Islet precursor cell (in vitro differentiated cells): Measurements from ENCODE around the gene ARHGEF17.
"Not testable (repeated sequence)": the region's sequence is repeated elsewhere in the genome, so short reads cannot be mapped to it uniquely, and the experiment has no call there.

Experiments used
- DNase-seq: peaks from one replicate; pipeline ENCODE4 v3.0.0-alpha.2; 2018

The ARHGEF17 gene

DNA sequence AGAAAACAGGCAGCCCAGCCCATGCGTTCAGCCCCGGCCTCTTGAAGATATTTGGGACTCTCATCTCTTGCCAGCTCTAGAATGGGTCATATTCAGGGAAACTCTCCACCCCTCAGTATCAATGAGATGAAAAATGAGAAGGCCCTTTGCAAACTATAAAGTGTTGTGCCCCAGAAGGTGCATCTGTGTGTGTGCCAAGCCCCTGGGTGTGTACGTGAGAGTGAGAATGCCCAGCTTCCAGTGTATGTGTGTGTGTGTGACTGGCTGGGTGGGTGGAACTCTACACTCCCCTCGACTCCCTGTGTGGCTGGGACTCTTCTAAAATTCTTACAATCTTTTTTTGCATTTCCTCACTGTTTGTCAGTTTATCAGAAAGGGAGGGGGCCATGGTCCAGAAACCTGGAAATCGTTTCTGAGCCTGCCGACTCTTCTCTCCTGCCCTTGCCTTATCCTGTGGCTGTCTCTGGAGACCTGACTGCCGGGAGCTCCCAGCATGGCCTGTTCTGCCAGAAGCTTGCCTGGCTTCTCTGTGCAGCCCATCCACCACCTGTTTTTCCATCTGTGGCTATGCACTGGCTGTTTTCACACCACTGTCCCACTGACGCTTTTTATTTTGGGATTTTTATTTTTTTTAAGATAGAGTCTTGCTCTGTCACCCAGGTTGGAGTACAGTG, 34.7 kb upstream of the ARHGEF17 start:
- DNase-seq, result peak; percentile 57

DNA sequence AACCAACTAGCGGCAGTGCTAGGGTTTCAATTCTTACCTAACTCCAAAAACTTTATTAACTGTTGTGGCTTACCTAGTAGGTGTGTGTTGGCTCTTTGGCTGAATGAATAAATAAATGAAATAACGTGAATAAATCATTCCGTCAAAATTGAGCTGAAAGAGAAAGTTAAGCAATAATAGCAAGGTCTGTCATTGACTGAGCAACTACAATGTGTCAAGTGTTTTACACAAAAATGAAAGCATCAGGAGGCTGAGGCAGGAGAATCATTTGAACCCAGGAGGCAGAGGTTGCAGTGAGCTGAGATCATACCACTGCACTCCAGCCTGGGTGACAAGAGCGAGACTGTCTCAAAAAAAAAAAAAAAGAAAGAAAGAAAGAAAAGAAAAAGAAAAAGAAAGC, 33.9 kb upstream of the ARHGEF17 start:
- DNase-seq, result not testable (repeated sequence)

DNA sequence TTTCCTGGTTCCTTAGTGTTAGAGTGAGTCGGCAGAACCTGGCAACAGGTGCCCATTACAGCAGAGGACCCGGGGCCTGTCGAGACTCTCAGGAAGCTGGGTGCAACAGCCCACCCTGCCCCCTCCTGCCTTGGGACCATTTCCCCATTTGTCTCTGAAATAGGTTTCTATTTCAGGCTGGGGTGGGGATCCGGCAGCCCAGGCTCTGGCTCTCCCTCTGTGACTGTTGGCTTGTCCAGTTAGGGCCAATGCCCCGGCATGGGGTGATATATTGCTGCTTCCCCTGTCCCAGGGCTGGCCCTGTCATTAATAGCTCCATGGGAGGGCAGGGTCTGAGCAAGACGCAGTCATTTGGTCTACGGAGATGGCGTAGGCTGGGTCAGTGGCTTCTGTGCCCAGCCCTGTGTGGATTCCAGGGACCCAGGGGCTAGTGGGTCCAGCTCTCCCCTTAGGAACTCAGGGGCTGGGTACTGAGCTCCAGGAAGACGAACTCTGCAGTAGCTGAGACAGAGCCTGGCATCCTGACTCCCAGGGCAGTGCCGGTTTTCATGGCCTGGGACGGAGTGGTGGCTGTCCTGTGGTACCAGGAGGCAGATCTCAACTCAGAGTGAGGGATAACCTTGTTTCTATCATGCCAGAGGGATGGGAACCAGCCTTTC, 33.2 kb upstream of the ARHGEF17 start:
- peak; percentile 58 for DNase-seq

DNA sequence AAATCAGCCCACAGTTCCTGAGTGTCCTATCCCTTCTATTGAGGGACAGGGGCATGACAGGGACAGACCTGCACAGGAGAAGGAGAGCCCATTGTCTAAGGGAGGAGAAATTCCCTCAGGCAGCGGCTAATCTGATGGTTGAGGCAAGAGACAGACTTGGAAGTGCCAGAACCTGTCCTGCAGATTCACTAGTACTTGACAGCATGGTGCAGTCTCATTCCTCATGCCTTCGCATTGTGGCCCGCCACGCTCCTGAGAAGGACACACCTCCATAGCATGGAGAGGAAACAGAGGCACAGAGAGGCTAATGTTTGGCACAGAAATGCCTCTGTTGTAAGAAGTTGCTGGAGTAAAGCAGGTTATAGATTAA, 32.7 kb upstream of the ARHGEF17 start:
- DNase-seq, result peak; percentile 92

DNA sequence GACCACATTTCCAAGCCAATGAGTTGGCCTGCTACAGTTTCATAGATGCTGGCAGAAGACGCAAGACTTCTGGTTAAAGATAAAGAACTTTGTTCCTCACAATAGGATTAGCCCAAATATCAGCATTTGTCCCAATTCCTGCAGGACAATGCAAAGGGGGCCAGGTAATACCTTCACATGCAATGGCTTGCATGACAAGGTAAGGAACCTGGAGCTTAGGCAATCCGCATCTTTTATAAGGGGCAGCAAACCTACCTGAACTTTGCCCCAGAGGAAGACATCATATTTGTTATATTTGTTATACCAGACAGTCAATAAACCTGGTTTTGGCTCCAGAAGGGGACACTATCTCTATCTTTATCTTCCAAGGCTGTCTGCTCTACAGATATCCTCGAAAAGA, 30.6 kb upstream of the ARHGEF17 start:
- DNase-seq, result peak; percentile 42

DNA sequence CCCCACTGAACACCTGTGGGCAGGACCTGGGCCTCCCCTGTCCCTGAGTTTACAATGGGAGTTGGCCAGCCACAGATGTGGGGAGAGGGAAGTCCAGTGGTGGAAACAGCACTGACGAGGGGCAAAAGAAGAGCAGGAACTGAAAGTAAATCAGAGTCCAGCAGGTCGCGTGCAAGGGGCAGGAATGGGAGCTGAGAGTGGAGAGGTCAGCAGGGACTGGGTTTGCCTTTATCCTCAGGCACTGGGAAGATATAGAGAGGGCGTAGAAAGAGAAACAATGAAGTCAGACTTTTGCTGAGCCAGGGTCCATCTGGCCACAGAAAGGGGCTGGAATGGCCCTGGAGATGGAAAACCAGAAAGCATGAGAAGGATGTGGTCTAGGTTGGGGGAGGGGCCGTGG, 27.4 kb upstream of the ARHGEF17 start:
- DNase-seq, result no peak

DNA sequence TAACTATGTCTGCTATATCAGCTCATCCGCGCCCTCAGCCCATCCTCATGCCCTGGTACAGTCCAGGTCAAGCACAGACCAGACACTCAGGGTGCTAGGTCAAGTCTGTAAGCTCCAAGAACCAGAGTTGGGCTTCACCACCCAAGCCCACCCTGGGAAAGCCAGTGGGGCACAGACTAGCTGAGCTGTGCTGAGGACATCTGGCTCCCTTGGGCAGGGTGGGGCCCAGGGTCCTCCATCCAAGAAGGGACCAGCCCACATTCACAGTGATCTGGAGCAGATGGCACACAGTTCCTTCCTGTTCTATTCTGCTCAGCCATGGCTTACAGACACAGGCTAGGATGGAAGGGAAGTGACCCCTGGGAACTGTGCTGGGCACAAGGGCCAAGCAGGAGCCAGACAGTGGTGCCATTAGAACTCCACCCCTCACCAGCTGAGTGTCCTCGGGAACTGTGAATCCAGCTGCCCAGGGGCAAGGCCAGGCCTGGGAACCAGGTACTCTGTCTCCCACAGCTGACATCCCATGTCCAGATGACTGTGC, 26.8 kb upstream of the ARHGEF17 start:
- no peak for DNase-seq

DNA sequence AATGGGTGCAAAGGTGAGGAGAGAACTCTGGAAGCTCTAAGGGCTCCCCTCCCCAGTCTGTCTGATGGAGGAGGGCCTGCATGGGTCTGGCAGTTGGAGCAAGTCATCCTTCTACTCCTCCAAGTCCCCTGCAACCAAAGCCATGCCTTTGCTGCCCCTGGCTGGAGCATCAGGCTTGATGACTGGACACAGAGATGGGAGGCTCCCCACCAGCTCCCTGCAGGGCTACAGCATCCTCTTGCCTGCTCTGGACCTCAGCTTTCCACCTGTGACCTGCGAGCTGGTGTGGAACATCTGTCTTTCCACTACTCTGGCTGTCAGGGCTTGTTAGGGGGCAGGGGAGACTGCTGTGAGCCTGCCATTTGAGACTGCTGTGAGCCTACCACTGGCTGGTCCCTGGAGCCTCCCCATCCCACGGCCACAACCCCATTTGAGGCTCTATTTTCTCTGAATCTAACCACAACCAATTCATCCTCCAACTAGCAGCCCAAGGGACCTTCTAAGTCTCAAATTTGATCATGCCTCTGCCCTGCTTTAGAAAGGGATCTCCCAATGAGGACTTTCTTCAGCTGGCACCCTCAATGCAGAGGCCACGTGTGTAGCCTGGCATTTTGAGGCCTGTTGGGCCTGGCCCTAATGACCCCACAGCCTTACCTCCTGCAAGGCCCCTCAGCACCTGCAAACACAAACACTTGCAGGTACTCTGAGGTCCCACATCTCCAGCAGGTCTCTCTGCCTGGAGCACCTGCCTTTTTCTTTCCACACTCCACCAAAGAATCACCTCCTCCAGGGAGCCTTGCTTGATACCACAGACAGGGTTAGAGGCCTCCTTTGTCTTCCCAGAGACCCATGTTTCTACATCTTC, 26.0 kb upstream of the ARHGEF17 start:
- DNase-seq, result no peak

DNA sequence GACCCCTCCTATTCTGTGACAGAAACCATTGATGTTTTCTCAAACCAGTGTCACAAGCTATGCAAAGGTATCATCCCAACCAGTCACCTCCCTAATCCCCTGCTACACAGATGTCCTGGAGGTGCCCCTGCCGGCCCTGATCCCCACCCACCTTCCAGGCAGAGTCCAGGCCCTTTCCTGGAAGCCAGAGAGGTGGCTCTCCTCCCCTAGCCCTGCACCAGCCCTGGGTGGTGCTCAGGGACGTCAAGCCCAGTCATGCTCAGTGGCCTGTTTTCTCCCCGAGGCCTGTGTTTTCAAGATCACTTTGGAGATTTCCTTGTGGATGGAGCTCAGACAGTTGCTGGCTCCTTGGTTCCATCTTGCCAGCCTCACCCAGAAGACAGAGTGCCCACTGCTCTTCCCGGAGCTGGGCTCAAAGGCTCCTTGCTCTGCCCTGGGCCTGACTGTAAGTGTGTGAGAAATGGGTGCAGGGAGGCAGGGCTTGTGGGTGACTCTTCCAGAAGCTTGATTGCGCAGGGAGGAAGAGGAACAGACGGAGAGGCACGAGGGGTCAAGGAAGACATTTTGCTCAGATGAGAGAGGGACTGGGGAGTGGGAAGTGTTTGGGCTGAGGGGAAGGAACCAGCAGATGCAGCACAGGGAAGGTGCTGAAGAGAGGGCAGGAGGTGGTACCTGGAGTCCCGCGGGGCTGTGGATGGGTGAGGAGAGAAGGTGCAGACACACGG, 24.6 kb upstream of the ARHGEF17 start:
- no peak for DNase-seq

DNA sequence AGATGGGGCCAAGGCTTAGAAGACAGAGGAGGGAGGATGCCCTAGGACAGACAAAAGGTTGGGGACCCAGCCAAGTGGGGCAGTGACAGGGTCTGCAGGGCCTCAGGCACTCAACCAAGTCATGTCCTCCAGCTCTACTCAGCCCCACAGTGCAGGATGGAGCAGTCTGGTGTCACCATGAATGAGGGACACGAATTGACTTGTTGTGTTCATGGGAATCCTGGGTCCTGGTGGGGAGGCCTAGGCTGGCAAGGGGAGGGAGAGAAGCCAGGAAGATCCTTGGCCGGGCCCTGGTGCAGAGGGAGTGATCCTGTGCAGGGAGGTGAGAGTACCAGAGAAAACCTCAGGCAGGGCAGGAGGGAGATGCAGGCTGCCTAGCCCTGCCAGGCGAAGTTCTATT, 24.0 kb upstream of the ARHGEF17 start:
- no peak for DNase-seq

DNA sequence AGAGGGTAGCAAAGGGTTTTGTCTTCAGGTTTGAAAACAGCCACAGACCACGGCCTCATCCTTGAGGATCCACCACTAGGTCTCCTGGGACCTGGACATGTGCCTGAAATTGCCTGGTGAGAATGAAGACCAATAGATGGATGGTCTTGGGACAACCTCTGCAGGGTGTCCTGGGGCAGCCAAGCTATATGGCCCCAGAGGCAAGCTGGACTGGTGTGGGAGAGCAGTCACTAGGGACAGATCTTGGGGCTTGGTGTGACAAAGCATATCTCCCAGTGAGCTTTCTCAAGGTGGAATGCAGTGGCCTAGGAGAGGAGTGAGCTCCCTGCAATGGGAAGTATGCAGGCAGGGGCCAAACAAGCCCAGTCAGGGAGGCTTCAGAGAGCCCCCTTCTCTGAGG, 22.4 kb upstream of the ARHGEF17 start:
- DNase-seq, result no peak

DNA sequence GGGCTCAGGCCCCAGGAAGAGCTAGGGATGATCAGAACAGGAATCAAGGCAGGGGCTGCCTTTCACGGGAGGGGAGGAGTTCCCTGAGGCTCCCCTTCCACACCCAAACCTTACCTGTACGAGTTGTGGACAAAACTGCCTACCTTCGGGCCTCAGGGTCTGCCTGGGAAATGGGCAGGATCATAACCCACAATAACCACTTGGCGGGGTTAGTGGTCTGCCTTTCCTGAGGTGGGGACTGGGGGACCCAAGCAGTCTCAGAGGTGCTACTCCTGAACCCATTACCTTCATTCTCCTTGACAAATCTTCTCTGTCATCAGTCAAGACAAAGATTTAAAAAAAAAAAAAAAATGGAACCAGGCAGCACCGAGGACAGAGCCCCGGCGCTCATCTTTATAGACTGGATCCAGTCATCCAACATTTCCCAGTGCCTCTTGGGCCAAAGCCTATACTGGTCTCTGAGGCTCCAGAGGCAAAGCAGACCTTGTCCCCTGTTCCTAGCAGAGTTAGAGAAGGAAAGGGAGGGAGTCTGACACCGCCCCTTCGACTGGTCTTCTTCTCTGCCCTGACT, 21.8 kb upstream of the ARHGEF17 start:
- DNase-seq, result no peak

DNA sequence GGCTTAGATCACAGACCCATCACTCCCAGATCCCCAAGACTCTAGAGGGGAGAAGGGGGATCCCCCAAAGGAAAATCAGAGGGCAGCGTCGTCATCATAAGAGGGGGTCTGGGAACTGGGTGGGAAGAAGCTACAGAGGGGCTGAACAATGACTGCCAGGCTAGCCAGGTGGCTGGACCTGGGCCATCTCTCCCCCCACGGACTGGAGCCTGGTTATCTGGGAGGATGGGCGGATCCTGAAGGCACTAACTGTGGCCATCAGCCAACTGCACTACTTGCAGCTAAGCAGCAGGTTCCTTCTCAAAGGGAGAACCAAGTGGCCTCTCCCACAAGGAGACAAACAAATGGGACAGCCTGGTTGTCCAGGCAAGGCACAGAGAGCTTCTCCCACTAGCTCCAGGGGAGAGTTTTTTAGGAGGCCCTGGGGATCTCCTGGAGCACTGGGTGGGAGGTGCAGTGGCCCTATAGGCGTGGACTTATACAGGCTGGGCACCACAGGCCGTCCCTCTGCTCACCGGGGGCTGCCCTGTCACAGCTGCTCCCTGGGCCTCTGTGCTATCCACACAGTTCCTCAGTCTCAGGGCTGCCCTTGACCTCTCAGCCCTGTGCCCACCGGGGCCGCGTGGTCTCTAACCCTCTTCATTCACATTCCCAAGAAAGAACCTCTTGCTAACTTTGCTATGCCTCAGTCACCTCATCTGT, 20.5 kb upstream of the ARHGEF17 start:
- no peak for DNase-seq

DNA sequence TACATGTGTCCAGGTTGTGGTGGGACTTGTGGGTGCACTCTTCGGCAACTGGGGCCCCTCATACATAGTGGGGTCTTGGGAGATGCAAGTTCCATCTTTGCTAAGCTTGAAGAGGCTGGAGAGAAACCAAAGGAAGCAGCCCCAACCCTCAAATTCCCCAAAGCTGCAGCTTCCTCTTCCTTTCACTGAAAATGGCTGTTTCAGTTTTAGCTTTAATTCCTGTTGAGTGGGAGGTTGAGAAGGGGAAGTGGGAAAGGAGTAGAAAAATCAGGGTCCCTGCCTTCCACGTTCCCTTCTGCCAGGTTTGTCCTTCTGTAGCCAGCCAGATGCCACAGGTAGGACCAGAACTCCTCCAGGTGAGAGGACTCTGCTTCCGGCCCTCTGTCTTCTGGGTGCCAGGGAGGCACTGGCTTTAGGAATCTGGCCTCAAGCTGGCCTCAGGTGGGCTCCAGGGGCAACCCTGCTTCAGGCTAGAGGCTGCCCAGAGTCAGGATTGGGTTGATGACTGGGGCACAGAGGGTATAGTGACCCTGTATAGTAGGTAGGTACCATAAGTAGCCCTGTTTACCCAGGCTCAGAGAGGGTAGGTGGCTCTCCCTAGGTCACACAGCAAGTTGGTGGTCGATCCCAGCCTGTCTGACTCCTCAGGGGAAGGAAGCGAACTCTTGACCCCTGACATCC, 19.7 kb upstream of the ARHGEF17 start:
- no peak for DNase-seq

DNA sequence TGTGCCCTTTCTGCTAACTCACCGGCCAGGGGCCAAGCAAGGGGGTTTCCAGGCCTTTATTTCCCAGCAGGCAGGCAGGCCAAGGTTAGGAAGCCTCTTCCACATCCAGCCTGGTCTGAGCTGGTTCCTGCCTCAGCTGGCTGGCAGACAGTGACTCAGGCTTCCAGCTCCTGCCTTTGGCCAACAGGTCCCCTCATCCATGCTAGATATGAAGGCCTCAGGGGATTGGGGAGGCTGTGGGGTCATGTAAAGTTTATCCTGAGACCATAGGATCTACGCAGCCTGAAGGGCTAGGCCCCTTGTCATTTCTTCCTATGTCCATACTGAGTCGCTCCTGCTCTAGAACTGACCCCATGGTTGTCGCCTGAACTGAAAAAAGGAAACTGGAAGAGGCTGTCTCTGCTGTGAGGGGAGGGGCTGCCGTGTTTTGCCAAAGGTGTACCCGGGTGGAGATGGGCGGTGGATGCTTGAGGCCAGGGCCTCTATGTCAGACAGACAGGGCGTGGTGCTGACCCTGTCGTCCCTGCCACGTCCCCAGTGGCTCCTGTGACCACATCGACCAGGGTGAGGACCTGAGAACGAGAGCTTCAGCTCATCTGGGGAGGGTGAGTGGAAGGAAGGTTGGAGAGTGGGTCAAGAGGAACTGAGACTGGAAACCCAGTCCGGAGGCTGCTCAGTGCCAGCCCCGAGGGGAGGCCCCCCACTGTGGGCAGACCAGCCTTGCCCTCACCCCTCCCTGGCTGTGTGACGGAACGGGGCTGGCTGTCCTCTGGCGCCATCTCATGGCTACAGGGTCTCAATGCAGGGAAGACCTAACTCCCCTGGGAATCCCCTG, 19.0 kb upstream of the ARHGEF17 start:
- peak; percentile 98 for DNase-seq

DNA sequence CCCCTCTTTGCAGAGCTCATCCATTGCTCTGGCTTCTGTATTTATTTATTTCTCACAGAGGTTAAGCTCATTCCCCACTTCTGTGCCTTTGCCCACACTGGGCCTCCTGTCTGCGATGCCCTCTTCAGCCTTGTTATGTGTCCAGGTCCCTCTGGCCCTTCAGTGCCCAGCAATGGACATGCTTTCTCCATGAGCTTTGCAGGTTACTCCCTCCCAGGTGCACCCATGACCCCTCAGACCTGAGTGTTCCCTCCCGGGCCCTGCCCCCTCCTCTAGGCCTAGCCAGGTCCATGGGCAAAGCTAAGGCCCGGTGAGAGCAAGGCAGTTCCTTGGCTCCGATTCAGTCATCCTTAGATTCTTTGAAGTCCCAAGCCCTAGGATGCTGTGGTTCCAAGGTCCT, 17.5 kb upstream of the ARHGEF17 start:
- no peak for DNase-seq

DNA sequence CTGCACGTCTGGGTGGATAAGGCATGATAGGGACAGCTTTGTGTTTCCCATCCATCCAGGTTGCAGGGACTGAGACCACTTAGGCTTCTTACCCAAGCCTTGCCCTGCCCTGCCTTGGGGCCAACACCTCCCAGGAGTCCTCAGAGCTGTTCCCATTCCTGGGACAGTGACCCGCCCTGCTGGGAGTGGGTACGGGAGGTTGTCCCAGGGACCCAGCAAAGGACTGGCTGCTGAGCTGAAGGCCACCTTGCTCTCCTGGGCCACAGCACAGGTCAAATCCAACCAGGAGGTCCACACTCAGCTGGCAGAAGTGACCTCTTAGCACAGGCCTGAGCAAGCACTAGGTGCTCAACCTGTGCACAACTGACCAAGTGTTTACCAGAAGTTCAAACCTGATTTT, 16.9 kb upstream of the ARHGEF17 start:
- DNase-seq, result no peak

DNA sequence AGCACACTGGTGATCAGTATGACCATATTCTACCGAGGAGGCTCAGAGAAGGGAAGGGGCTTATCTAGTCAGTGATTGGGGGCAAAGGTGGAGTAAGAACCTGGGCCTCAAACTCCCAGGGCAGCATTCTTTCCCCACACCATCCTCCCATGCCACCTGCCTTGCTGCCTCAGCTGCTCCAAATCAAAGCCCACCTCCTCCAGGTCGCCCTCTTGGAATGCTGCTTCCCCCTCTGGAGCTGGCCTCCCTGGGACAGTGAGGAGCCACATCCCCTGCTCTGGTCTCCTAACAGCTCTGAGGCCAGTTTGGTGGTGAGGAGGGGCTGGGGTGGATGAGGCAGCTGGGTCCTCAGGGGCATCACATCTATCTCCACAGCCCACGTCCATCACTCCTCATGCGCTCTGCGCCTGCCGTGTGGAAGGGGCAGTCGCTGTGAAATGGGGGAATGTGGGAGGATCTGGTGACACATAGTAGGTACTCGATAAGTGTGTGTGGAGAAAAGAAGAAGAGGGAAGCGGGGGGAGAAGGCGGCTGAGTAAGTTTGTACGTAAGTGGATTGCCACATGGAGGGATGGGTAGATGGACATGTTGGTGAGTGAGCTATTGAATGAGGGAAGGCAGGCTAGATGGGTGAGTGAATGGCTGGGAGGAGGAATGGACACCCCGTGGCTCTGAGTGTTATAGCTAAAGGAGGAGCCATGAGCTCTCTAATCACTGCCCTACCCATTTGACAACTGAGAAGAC, 16.1 kb upstream of the ARHGEF17 start:
- no peak for DNase-seq

DNA sequence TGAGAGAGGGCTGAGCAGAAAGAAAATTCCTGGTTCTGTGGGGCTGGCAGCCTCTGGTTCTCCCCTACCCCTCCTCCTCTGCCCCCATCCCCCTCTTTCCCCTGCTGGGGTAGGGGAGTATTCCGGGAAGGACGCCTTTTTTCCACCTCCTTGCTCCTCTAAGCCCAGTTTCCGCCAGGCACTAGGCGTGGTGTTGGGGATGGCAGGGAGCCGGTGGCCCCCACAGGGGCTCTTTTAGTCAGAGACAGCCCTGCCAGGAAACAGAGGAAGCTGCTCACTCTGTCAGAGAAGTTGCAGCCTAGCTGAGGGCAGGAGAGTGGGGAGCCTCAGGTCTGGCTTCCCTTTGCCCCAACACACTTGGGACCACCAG, 15.6 kb upstream of the ARHGEF17 start:
- DNase-seq, result no peak
